IMR-90 (cell line): Measurements from ENCODE around the gene PMAIP1. TPM values are rescaled to one million over a fixed set of nuclear protein-coding genes. Genes with fewer than 3 reads are reported as not detected.

Source experiments
- ATAC-seq: fragments of 200-7000 bp; cut with Tn5 transposase; 2 replicates; pipeline ENCODE4 v1.9.1; 2020; ENCODE audit warnings: low read depth, mild to moderate bottlenecking, moderate library complexity
- BruUV-seq: library from RNA; stranded (reverse); fragments of 400-500 nt; replicated peaks from 2 replicates; lab custom pipeline; 2021; lab: Mats Ljungman, UMichigan
- CTCF ChIA-PET: fragments of 300-600 bp; formaldehyde crosslinking; extraction: SDS; loops from one replicate; lab custom pipeline; 2021; ENCODE audit warnings: antibody characterized with exemption; lab: Yijun Ruan, JAX
- POLR2A ChIA-PET: fragments of 300-600 bp; sonication (Branson Sonifier 250); formaldehyde crosslinking; loops from one replicate; lab custom pipeline; 2022; ENCODE audit warnings: antibody characterized with exemption; ENCODE audit not compliant: unreplicated experiment; lab: Charles Lee
- DNase-seq: peaks from one replicate; pipeline ENCODE4 v3.0.0; 2013
- H2AFZ ChIP-seq: replicated peaks from 2 replicates; pipeline ENCODE3; 2013; ENCODE audit warnings: low read length, mild to moderate bottlenecking; ENCODE audit not compliant: poor library complexity
- H2AK5ac ChIP-seq: 2 replicates; pipeline ENCODE4 v1.6.1; 2013; ENCODE audit warnings: low read depth, low read length, inconsistent platforms
- H2AK9ac ChIP-seq: replicated peaks from 2 replicates; pipeline ENCODE3; 2013; ENCODE audit warnings: mild to moderate bottlenecking, low read depth, low read length, moderate library complexity; ENCODE audit not compliant: poor library complexity
- H2BK120ac ChIP-seq: 2 replicates; pipeline ENCODE4 v1.6.1; 2013; ENCODE audit warnings: low read depth, low read length, inconsistent platforms
- H2BK15ac ChIP-seq: 3 replicates; pipeline ENCODE4 v1.6.1; 2013; ENCODE audit warnings: low read depth, low read length, inconsistent platforms
- H2BK20ac ChIP-seq: 2 replicates; pipeline ENCODE4 v1.6.1; 2013; ENCODE audit warnings: low read depth, mild to moderate bottlenecking, inconsistent platforms, low read length, moderate library complexity
- H2BK5ac ChIP-seq: 2 replicates; pipeline ENCODE4 v1.6.1; 2013; ENCODE audit warnings: mild to moderate bottlenecking, low read depth, low read length, inconsistent platforms; ENCODE audit not compliant: poor library complexity, severe bottlenecking
- H3K14ac ChIP-seq: replicated peaks from 2 replicates; pipeline ENCODE4 v1.6.1; 2013; ENCODE audit warnings: low read depth, low read length, inconsistent platforms
- H3K18ac ChIP-seq: 2 replicates; pipeline ENCODE4 v1.6.1; 2013; ENCODE audit warnings: low read depth, low read length, control low read depth
- H3K23ac ChIP-seq: 2 replicates; pipeline ENCODE4 v1.6.1; 2013; ENCODE audit warnings: low read depth, low read length, inconsistent platforms
- H3K27ac ChIP-seq: 2 replicates; pipeline ENCODE4 v1.5.1; 2013; ENCODE audit warnings: mild to moderate bottlenecking, control low read depth, low read length; ENCODE audit not compliant: insufficient read depth
- H3K27me3 ChIP-seq: 2 replicates; pipeline ENCODE4 v1.6.1; 2013; ENCODE audit warnings: low read length; ENCODE audit not compliant: control insufficient read depth, insufficient read depth
- H3K36me3 ChIP-seq: 2 replicates; pipeline ENCODE4 v1.6.1; 2013; ENCODE audit warnings: low read length, mixed read lengths; ENCODE audit not compliant: control insufficient read depth, insufficient read depth
- H3K4ac ChIP-seq: 2 replicates; pipeline ENCODE4 v1.6.1; 2013; ENCODE audit warnings: low read depth, low read length, inconsistent platforms
- H3K4me1 ChIP-seq: 2 replicates; pipeline ENCODE4 v1.6.1; 2013; ENCODE audit warnings: low read length, mixed read lengths; ENCODE audit not compliant: control insufficient read depth, insufficient read depth
- H3K4me2 ChIP-seq: 2 replicates; pipeline ENCODE4 v1.6.1; 2013; ENCODE audit warnings: low read depth, mild to moderate bottlenecking, control low read depth, low read length, moderate library complexity
- H3K4me3 ChIP-seq: 2 replicates; pipeline ENCODE4 v1.5.1; 2013; ENCODE audit warnings: low read depth, mild to moderate bottlenecking, control low read depth, low read length, moderate library complexity; ENCODE audit not compliant: insufficient read depth
- H3K56ac ChIP-seq: 2 replicates; pipeline ENCODE4 v1.6.1; 2013; ENCODE audit warnings: low read length, inconsistent platforms; ENCODE audit not compliant: insufficient read depth; ENCODE audit errors: extremely low read depth
- H3K79me1 ChIP-seq, 2 experiments: 2 replicates each; pipeline ENCODE4 v1.6.1; 2013; ENCODE audit warnings: low read length in 2 of 2, inconsistent platforms in 1 of 2, low read depth in 1 of 2
- H3K9ac ChIP-seq: 2 replicates; pipeline ENCODE4 v1.6.1; 2013; ENCODE audit warnings: low read depth, low read length, control low read depth
- H3K9me1 ChIP-seq: 2 replicates; pipeline ENCODE4 v1.6.1; 2013; ENCODE audit warnings: low read length, inconsistent platforms; ENCODE audit not compliant: insufficient read depth
- H3K9me3 ChIP-seq: 2 replicates; pipeline ENCODE4 v1.6.1; 2013; ENCODE audit warnings: low read length; ENCODE audit not compliant: control insufficient read depth, insufficient read depth
- H4K20me1 ChIP-seq: 2 replicates; pipeline ENCODE4 v1.6.1; 2013; ENCODE audit warnings: low read length, inconsistent platforms; ENCODE audit not compliant: insufficient read depth
- H4K5ac ChIP-seq: 2 replicates; pipeline ENCODE4 v1.6.1; 2013; ENCODE audit warnings: mild to moderate bottlenecking, low read depth, low read length, control low read depth
- H4K8ac ChIP-seq, 2 experiments: 2 replicates each; pipeline ENCODE4 v1.6.1; 2013; ENCODE audit warnings: low read depth in 2 of 2, low read length in 2 of 2, control low read depth in 1 of 2, inconsistent platforms in 1 of 2
- H4K91ac ChIP-seq: 2 replicates; pipeline ENCODE4 v1.6.1; 2013; ENCODE audit warnings: low read depth, low read length, inconsistent platforms; ENCODE audit not compliant: insufficient read depth
- BHLHE40 ChIP-seq: fragments of 150-350 bp; IDR thresholded peaks from 2 replicates; pipeline ENCODE4 v1.6.1; 2016; ENCODE audit warnings: mild to moderate bottlenecking, low read depth, low read length
- CEBPB ChIP-seq: IDR thresholded peaks from 2 replicates; pipeline ENCODE4 v1.6.1; 2012; ENCODE audit warnings: low read depth, low read length, improper control_type of control experiment
- CHD1 ChIP-seq: IDR thresholded peaks from 2 replicates; pipeline ENCODE4 v1.6.1; 2012; ENCODE audit warnings: low read depth, low read length, improper control_type of control experiment
- CTCF ChIP-seq: conservative IDR thresholded peaks from 2 replicates; pipeline ENCODE4 v1.5.1; 2012; ENCODE audit warnings: mild to moderate bottlenecking, low read depth, low read length, improper control_type of control experiment
- ELK1 ChIP-seq: fragments of 150-350 bp; IDR thresholded peaks from 2 replicates; pipeline ENCODE4 v1.6.1; 2016; ENCODE audit warnings: low read depth, mild to moderate bottlenecking, low read length, moderate library complexity, borderline replicate concordance
- FOS ChIP-seq: fragments of 150-350 bp; IDR thresholded peaks from 2 replicates; pipeline ENCODE4 v1.6.1; 2016; ENCODE audit warnings: low read depth, low read length
- MAFK ChIP-seq: IDR thresholded peaks from 2 replicates; pipeline ENCODE4 v1.6.1; 2012; ENCODE audit warnings: low read depth, low read length, improper control_type of control experiment
- MAZ ChIP-seq: IDR thresholded peaks from 2 replicates; pipeline ENCODE4 v1.6.1; 2012; ENCODE audit warnings: low read depth, mild to moderate bottlenecking, low read length, improper control_type of control experiment, moderate library complexity, borderline replicate concordance
- MXI1 ChIP-seq: IDR thresholded peaks from 2 replicates; pipeline ENCODE4 v1.6.1; 2012; ENCODE audit warnings: low read depth, mild to moderate bottlenecking, low read length, moderate library complexity, borderline replicate concordance
- NFE2L2 ChIP-seq: fragments of 150-350 bp; IDR thresholded peaks from 2 replicates; pipeline ENCODE4 v1.6.1; 2016; ENCODE audit warnings: low read depth, mild to moderate bottlenecking, low read length
- POLR2A ChIP-seq: IDR thresholded peaks from 2 replicates; pipeline ENCODE4 v1.6.1; 2012; ENCODE audit warnings: mild to moderate bottlenecking, low read depth, low read length
- RAD21 ChIP-seq: IDR thresholded peaks from 2 replicates; pipeline ENCODE4 v1.6.1; 2012; ENCODE audit warnings: low read length, improper control_type of control experiment
- RCOR1 ChIP-seq: IDR thresholded peaks from 2 replicates; pipeline ENCODE4 v1.6.1; 2012; ENCODE audit warnings: mild to moderate bottlenecking, low read length, improper control_type of control experiment; ENCODE audit not compliant: insufficient replicate concordance
- RFX5 ChIP-seq: IDR thresholded peaks from 2 replicates; pipeline ENCODE4 v1.8.0; 2012; ENCODE audit warnings: low read depth, mild to moderate bottlenecking, low read length, moderate library complexity
- SMC3 ChIP-seq: fragments of 150-350 bp; IDR thresholded peaks from 2 replicates; pipeline ENCODE4 v1.6.1; 2016; ENCODE audit warnings: low read depth, mild to moderate bottlenecking, antibody characterized with exemption, low read length, moderate library complexity
- WGBS, 2 experiments: methylation state at CpG; one replicate each; pipeline versions ENCODE4 v1.1.5 to v1.1.7; 2013; ENCODE audit warnings: missing lambda C conversion rate in 2 of 2; ENCODE audit not compliant: insufficient read length in 1 of 2; ENCODE audit errors: extremely low coverage in 2 of 2; 5-methylcytosine and 5-hydroxymethylcytosine counted together
- dilution Hi-C: fragments of 300-500 bp; cut with HindIII; formaldehyde crosslinking; loops from one replicate; pipeline ENCODE4 v1.14.3; 2018; ENCODE audit warnings: low sequenced_read_pairs; ENCODE audit not compliant: unreplicated experiment
- in situ Hi-C: fragments of 300-500 bp; cut with MboI; formaldehyde crosslinking; loops from 3 replicates; pipeline ENCODE4 v1.14.3; 2019; ENCODE audit warnings: low sequenced_read_pairs, inconsistent platforms, mixed read lengths
- intact Hi-C: fragments of 100-400 bp; cut with micrococcal nuclease; formaldehyde crosslinking; loops from 2 replicates; pipeline ENCODE4 v1.10.0; 2022
- polyA plus RNA-seq, 3 experiments: library from polyadenylated mRNA; depleted of rRNA; stranded (reverse); fragments of >200 nt; gene quantifications; 2 replicates each; pipeline ENCODE4 v1.2.3, GENCODE V29; 2012; ENCODE audit warnings: low replicate concordance in 1 of 3
- total RNA-seq: library from RNA; depleted of rRNA; stranded (reverse); fragments of >200 nt; gene quantifications from 2 replicates; pipeline ENCODE4 v1.2.3, GENCODE V29; 2012
- TF ChIP-seq, protein P1 (sequence below): fragments of 150-350 bp; IDR thresholded peaks from 2 replicates; pipeline ENCODE4 v1.6.1; 2017; ENCODE audit warnings: mild to moderate bottlenecking, antibody characterized with exemption, low read length, low read depth

Gene PMAIP1
- total and polyA plus RNA-seq, 2 of the 4 experiments (the other 2 are of a cell fraction), result 14.0 to 30.1 TPM

- no peaks in the 10 kb centered on the region for H3K36me3 ChIP-seq
- peak overlapping the region; percentile 65 to 72; a peak in 3 of 4 replicates for H4K8ac ChIP-seq
- ChIA-PET POLR2A (interaction anchor here (1.0 kb wide), 1 partner anchor 12 kb away, joined by 3 read pairs; no protein-coding TSS in a partner anchor), CTCF (interaction anchor here (2.2 kb wide), 1 partner anchor 14 kb away, joined by 6 read pairs; no protein-coding TSS in a partner anchor)
- no peak overlapping the region for H4K5ac ChIP-seq
- no peak overlapping the region for H2AFZ ChIP-seq
- ATAC-seq (peak; percentile 84), DNase-seq (peak; percentile 96)
- peak overlapping the region; percentile 14; the same call in 1 of the 2 replicates for H3K23ac ChIP-seq
- no peak overlapping the region; the same call in 1 of the 2 replicates for H3K9ac ChIP-seq
- H2AK5ac ChIP-seq, result no peak overlapping the region
- no peak overlapping the region for H2AK9ac ChIP-seq
- dilution Hi-C loops, result no loop called here
- H2BK5ac ChIP-seq, result peak overlapping the region; percentile 77
- peak overlapping the region; percentile 99 for H2BK120ac ChIP-seq
- peak overlapping the region; percentile 11 for H3K14ac ChIP-seq
- peaks cover 0 to 8% of the 10 kb centered on the region in 2 experiments; a peak in 1 of 4 replicates for H3K79me1 ChIP-seq
- no CpG with 5 or more reads among the region's 7 CpGs for WGBS, 2 experiments
- no peak overlapping the region for H2BK15ac ChIP-seq
- in situ Hi-C loops, result no loop called here
- peaks cover 9% of the 10 kb centered on the region for H3K9me1 ChIP-seq
- TF ChIP-seq CHD1, result no peak
- TF ChIP-seq RAD21, result no peak
- no peak for TF ChIP-seq ELK1
- no peak for TF ChIP-seq CTCF
- TF ChIP-seq CEBPB, result peak; percentile 76
- no peak for TF ChIP-seq SMC3
- peak; percentile 96 for TF ChIP-seq FOS
- TF ChIP-seq MAZ, result no peak
- TF ChIP-seq, protein P1, sequence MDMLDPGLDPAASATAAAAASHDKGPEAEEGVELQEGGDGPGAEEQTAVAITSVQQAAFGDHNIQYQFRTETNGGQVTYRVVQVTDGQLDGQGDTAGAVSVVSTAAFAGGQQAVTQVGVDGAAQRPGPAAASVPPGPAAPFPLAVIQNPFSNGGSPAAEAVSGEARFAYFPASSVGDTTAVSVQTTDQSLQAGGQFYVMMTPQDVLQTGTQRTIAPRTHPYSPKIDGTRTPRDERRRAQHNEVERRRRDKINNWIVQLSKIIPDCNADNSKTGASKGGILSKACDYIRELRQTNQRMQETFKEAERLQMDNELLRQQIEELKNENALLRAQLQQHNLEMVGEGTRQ, result no peak
- TF ChIP-seq NFE2L2, result no peak
- TF ChIP-seq RCOR1, result no peak
- TF ChIP-seq BHLHE40, result peak; percentile 80
- TF ChIP-seq POLR2A, result no peak
- TF ChIP-seq MXI1, result no peak
- TF ChIP-seq MAFK, result no peak
- TF ChIP-seq RFX5, result no peak
- no TSS peak for BruUV-seq
- peak overlapping the region; percentile 34; the same call in 1 of the 2 replicates for H3K56ac ChIP-seq
- intact Hi-C loops, result no loop called here
- peak overlapping the region; percentile 34; the same call in 1 of the 2 replicates for H4K91ac ChIP-seq
- H4K20me1 ChIP-seq, result no peaks in the 10 kb centered on the region
- no peaks in the 10 kb centered on the region for H3K27me3 ChIP-seq
- no peak overlapping the region for H3K4me3 ChIP-seq
- H3K27ac ChIP-seq, result peak overlapping the region; percentile 80; the same call in 1 of the 2 replicates
- peak overlapping the region; percentile 58 for H2BK20ac ChIP-seq
- H3K18ac ChIP-seq, result peak overlapping the region; percentile 99; the same call in 1 of the 2 replicates
- H3K9me3 ChIP-seq, result no peaks in the 10 kb centered on the region
- H3K4ac ChIP-seq, result peak overlapping the region; percentile 42; the same call in 1 of the 2 replicates
- H3K4me1 ChIP-seq, result peaks cover 7% of the 10 kb centered on the region
- peak overlapping the region; percentile 58; the same call in 1 of the 2 replicates for H3K4me2 ChIP-seq
Observed at GRCh38 chr18:59874166-59874565, 25.6 kb upstream of the PMAIP1 start.
